H9 (cell line): ENCODE measurements around the gene ZC3H7B. TPM values are rescaled to one million over a fixed set of nuclear protein-coding genes. Genes with fewer than 3 reads are reported as not detected.

ENCODE experiments used
- DNase-seq: peaks from one replicate; pipeline ENCODE4 v3.0.0-alpha.2; 2017
- H2AFZ ChIP-seq: one replicate; pipeline ENCODE4 v1.6.1; 2013; ENCODE audit warnings: mild to moderate bottlenecking, low read length, control low read depth, moderate library complexity
- H2AK5ac ChIP-seq: 2 replicates; pipeline ENCODE4 v1.6.1; 2013; ENCODE audit warnings: low read length, control low read depth, mixed read lengths; ENCODE audit not compliant: insufficient read length
- H2BK120ac ChIP-seq: one replicate; pipeline ENCODE4 v1.6.1; 2013; ENCODE audit warnings: low read depth, mild to moderate bottlenecking, low read length, control low read depth, inconsistent platforms; ENCODE audit not compliant: poor library complexity, severe bottlenecking
- H2BK12ac ChIP-seq: 2 replicates; pipeline ENCODE4 v1.6.1; 2013; ENCODE audit warnings: low read length, control low read depth, mixed read lengths, low read depth; ENCODE audit not compliant: insufficient read length
- H2BK15ac ChIP-seq: 2 replicates; pipeline ENCODE4 v1.6.1; 2013; ENCODE audit warnings: low read depth, low read length, control low read depth
- H2BK20ac ChIP-seq: one replicate; pipeline ENCODE4 v1.6.1; 2013; ENCODE audit warnings: low read depth, mild to moderate bottlenecking, low read length, control low read depth, inconsistent platforms; ENCODE audit not compliant: poor library complexity, severe bottlenecking
- H2BK5ac ChIP-seq: 2 replicates; pipeline ENCODE4 v1.6.1; 2013; ENCODE audit warnings: low read length, control low read depth, mixed read lengths; ENCODE audit not compliant: insufficient read length
- H3K14ac ChIP-seq: 2 replicates; pipeline ENCODE4 v1.6.1; 2013; ENCODE audit warnings: low read length, control low read depth; ENCODE audit not compliant: insufficient read depth
- H3K18ac ChIP-seq: 2 replicates; pipeline ENCODE4 v1.6.1; 2013; ENCODE audit warnings: low read depth, mild to moderate bottlenecking, mixed read lengths, low read length, control low read depth; ENCODE audit not compliant: insufficient read length
- H3K23ac ChIP-seq: 2 replicates; pipeline ENCODE4 v1.6.1; 2013; ENCODE audit warnings: low read length, control low read depth, mixed read lengths, low read depth; ENCODE audit not compliant: insufficient read length
- H3K23me2 ChIP-seq: 2 replicates; pipeline ENCODE4 v1.6.1; 2013; ENCODE audit warnings: low read depth, mild to moderate bottlenecking, mixed read lengths, low read length, control low read depth; ENCODE audit not compliant: insufficient read length, poor library complexity, severe bottlenecking
- H3K27ac ChIP-seq: 2 replicates; pipeline ENCODE4 v1.5.1; 2013; ENCODE audit warnings: low read length, control low read depth, mixed read lengths, low read depth; ENCODE audit not compliant: insufficient read length
- H3K27me3 ChIP-seq: 2 replicates; pipeline ENCODE4 v1.6.1; 2013; ENCODE audit warnings: low read length, control low read depth, inconsistent platforms; ENCODE audit not compliant: insufficient read depth
- H3K4ac ChIP-seq: 2 replicates; pipeline ENCODE4 v1.6.1; 2013; ENCODE audit warnings: low read depth, mild to moderate bottlenecking, control low read depth, inconsistent platforms, low read length, moderate library complexity
- H3K4me1 ChIP-seq: 2 replicates; pipeline ENCODE4 v1.6.1; 2013; ENCODE audit warnings: low read length, control low read depth, inconsistent platforms; ENCODE audit not compliant: insufficient read depth
- H3K4me2 ChIP-seq: 2 replicates; pipeline ENCODE4 v1.6.1; 2013; ENCODE audit warnings: low read length, control low read depth, mixed read lengths; ENCODE audit not compliant: insufficient read length, insufficient read depth
- H3K56ac ChIP-seq: 2 replicates; pipeline ENCODE4 v1.6.1; 2013; ENCODE audit warnings: low read depth, mild to moderate bottlenecking, mixed read lengths, low read length, control low read depth; ENCODE audit not compliant: insufficient read length
- H3K79me1 ChIP-seq: 2 replicates; pipeline ENCODE4 v1.6.1; 2013; ENCODE audit warnings: low read depth, mild to moderate bottlenecking, moderate library complexity, low read length, control low read depth, inconsistent platforms; ENCODE audit not compliant: insufficient read depth, poor library complexity, severe bottlenecking
- H3K79me2 ChIP-seq: 2 replicates; pipeline ENCODE4 v1.6.1; 2013; ENCODE audit warnings: low read length, control low read depth, inconsistent platforms; ENCODE audit not compliant: insufficient read depth
- H3K9ac ChIP-seq: 2 replicates; pipeline ENCODE4 v1.6.1; 2013; ENCODE audit warnings: low read length, control low read depth, mixed read lengths; ENCODE audit not compliant: insufficient read length; ENCODE audit errors: extremely low read depth
- H3K9me3 ChIP-seq: one replicate; pipeline ENCODE4 v1.6.1; 2013; ENCODE audit warnings: low read depth, low read length, inconsistent platforms; ENCODE audit not compliant: control insufficient read depth
- H3T11ph ChIP-seq: one replicate; pipeline ENCODE4 v1.6.1; 2013; ENCODE audit warnings: mild to moderate bottlenecking, low read length, control low read depth, inconsistent platforms
- H4K20me1 ChIP-seq: one replicate; pipeline ENCODE4 v1.6.1; 2013; ENCODE audit not compliant: control insufficient read depth, insufficient read length, insufficient read depth
- H4K5ac ChIP-seq: 2 replicates; pipeline ENCODE4 v1.6.1; 2013; ENCODE audit warnings: low read depth, mild to moderate bottlenecking, mixed read lengths, low read length, control low read depth; ENCODE audit not compliant: insufficient read length
- H4K8ac ChIP-seq: replicated peaks from 2 replicates; pipeline ENCODE4 v1.6.1; 2013; ENCODE audit warnings: low read length, control low read depth, mixed read lengths, low read depth; ENCODE audit not compliant: insufficient read length
- H4K91ac ChIP-seq: 2 replicates; pipeline ENCODE4 v1.6.1; 2013; ENCODE audit warnings: low read depth, mild to moderate bottlenecking, moderate library complexity, mixed read lengths, low read length, control low read depth; ENCODE audit not compliant: insufficient read length
- H3K27ac Mint-ChIP-seq, 3 experiments: 2 replicates in 2 of 3; 3 replicates in 1 of 3; pipeline ENCODE4 v1.8.0; 2020 to 2021; ENCODE audit warnings: mixed read lengths in 3 of 3, mild to moderate bottlenecking in 1 of 3, moderate library complexity in 1 of 3
- H3K27me3 Mint-ChIP-seq: 2 replicates; pipeline ENCODE4 v1.8.0; 2021; ENCODE audit warnings: low read depth, mild to moderate bottlenecking, moderate library complexity, mixed read lengths
- H3K36me3 Mint-ChIP-seq, 3 experiments: 2 replicates in 2 of 3; 3 replicates in 1 of 3; pipeline ENCODE4 v1.8.0; 2020 to 2021; ENCODE audit warnings: low read depth in 3 of 3, mixed read lengths in 3 of 3; ENCODE audit not compliant: insufficient read depth in 1 of 3
- H3K4me1 Mint-ChIP-seq, 2 experiments: 2 replicates each; pipeline ENCODE4 v1.8.0; 2020; ENCODE audit warnings: mixed read lengths in 2 of 2
- H3K4me3 Mint-ChIP-seq, 2 experiments: 2 replicates in 1 of 2; 3 replicates in 1 of 2; pipeline ENCODE4 v1.8.0; 2020 to 2021; ENCODE audit warnings: mild to moderate bottlenecking in 2 of 2, mixed read lengths in 2 of 2, moderate library complexity in 1 of 2
- H3K9me3 Mint-ChIP-seq, 2 experiments: 2 replicates in 1 of 2; 3 replicates in 1 of 2; pipeline ENCODE4 v1.8.0; 2020; ENCODE audit warnings: mild to moderate bottlenecking in 2 of 2, mixed read lengths in 2 of 2, moderate library complexity in 1 of 2
- WGBS: extraction: QIAGEN DNeasy Blood & Tissue Kit; methylation state at CpG from one replicate; pipeline ENCODE4 v1.1.7; 2013; ENCODE audit warnings: missing lambda C conversion rate, low lambda C conversion rate, mixed read lengths; ENCODE audit not compliant: insufficient read length; ENCODE audit errors: extremely low coverage; 5-methylcytosine and 5-hydroxymethylcytosine counted together
- total RNA-seq: library from RNA; stranded (reverse); gene quantifications from 2 replicates; pipeline ENCODE4 v1.2.1, GENCODE V29; 2021
- TF ChIP-seq, protein P1 (sequence below): fragments of 200-600 bp; sonication (generic); conservative IDR thresholded peaks from 3 replicates; pipeline ENCODE4 v1.8.0; 2021; ENCODE audit warnings: antibody characterized with exemption, mild to moderate bottlenecking

Gene ZC3H7B
- total RNA-seq, 1 experiment from 2014 or later, result 69.3 TPM

DNA sequence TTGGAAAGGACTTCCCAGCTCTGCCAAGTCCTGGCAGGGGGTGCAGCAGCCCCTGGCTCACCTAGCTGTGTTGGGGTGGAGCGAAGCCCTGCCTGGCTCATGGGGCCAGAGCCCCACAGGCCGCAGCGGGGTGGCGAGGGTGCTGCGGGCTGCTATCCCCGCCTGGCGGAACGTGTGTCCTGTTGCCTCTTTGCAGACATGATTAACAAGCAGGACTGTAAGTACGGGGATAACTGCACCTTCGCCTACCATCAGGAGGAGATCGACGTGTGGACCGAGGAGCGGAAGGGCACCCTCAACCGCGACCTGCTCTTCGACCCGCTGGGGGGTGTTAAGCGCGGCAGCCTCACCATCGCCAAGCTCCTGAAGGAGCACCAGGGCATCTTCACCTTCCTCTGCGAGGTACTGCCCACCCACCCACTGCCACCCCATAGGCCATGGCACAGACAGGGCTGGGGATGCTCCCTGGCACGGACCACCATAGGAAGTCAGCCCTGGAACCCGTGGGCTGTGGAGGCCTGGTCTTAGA lies 44.5 kb downstream of the ZC3H7B start:
- Histone ChIP-seq H2AFZ (no peak overlapping the region), H3K9me3 (no peaks in the 10 kb centered on the region), H4K91ac (no peak overlapping the region), H3K79me1 (no peaks in the 10 kb centered on the region), H2BK120ac (no peak overlapping the region), H3K9ac (no peak overlapping the region), H4K5ac (no peak overlapping the region), H2BK15ac (no peak overlapping the region), H3K4ac (no peak overlapping the region), H3K14ac (no peak overlapping the region), H4K20me1 (no peaks in the 10 kb centered on the region), H3K27ac (no peak overlapping the region), H3K18ac (no peak overlapping the region), H4K8ac (no peak overlapping the region), H3K4me1 (no peaks in the 10 kb centered on the region), H3K23me2 (no peaks in the 10 kb centered on the region), H3T11ph (no peak overlapping the region), H3K27me3 (no peaks in the 10 kb centered on the region), H3K4me2 (no peak overlapping the region), H2BK12ac (no peak overlapping the region), H3K56ac (no peak overlapping the region), H3K79me2 (no peaks in the 10 kb centered on the region), H2BK5ac (no peak overlapping the region), H2AK5ac (no peak overlapping the region), H3K23ac (no peak overlapping the region), H2BK20ac (no peak overlapping the region)
- no peak for DNase-seq
- Mint-ChIP-seq H3K27ac (no peak overlapping the region), H3K4me1 (no peaks in the 10 kb centered on the region), H3K9me3 (no peaks in the 10 kb centered on the region), H3K27me3 (no peaks in the 10 kb centered on the region; the same call in 1 of the 2 replicates), H3K4me3 (no peak overlapping the region), H3K36me3 (peaks cover 16 to 74% (median 67%) of the 10 kb centered on the region in 3 experiments; a peak in 6 of 7 replicates)
- TF ChIP-seq, protein P1, sequence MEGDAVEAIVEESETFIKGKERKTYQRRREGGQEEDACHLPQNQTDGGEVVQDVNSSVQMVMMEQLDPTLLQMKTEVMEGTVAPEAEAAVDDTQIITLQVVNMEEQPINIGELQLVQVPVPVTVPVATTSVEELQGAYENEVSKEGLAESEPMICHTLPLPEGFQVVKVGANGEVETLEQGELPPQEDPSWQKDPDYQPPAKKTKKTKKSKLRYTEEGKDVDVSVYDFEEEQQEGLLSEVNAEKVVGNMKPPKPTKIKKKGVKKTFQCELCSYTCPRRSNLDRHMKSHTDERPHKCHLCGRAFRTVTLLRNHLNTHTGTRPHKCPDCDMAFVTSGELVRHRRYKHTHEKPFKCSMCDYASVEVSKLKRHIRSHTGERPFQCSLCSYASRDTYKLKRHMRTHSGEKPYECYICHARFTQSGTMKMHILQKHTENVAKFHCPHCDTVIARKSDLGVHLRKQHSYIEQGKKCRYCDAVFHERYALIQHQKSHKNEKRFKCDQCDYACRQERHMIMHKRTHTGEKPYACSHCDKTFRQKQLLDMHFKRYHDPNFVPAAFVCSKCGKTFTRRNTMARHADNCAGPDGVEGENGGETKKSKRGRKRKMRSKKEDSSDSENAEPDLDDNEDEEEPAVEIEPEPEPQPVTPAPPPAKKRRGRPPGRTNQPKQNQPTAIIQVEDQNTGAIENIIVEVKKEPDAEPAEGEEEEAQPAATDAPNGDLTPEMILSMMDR, result no peak
- WGBS, result no CpG with 5 or more reads among the region's 24 CpGs
